Fibroblast of skin of back (primary cell): ENCODE results near the gene TRAF4.
"Not testable (repeated sequence)": the region's sequence is repeated elsewhere in the genome, so short reads cannot be mapped to it uniquely, and the experiment has no call there.

Experiments used
- DNase-seq: peaks from one replicate; pipeline ENCODE4 v3.0.0-alpha.2; 2013

TRAF4 gene

DNA sequence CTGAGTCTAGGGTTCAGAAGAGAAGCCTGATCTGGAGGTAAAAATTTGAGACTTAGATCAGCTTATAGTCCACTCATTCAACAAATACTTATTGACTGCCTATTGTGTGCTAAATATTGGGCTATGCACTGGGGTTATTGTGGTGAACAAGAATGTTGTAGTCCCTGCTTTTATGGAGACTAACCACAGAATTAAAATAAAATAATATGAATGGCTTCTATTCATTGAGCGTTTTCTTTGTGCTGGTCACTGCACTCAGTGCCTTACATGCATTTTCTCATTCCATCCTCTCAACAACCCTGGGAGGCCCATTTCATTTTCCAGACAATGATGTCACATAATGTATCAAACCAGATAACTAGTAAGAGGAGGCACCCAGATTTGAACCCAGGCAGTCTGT is 10.5 kb upstream of the TRAF4 start:
- no peak for DNase-seq

DNA sequence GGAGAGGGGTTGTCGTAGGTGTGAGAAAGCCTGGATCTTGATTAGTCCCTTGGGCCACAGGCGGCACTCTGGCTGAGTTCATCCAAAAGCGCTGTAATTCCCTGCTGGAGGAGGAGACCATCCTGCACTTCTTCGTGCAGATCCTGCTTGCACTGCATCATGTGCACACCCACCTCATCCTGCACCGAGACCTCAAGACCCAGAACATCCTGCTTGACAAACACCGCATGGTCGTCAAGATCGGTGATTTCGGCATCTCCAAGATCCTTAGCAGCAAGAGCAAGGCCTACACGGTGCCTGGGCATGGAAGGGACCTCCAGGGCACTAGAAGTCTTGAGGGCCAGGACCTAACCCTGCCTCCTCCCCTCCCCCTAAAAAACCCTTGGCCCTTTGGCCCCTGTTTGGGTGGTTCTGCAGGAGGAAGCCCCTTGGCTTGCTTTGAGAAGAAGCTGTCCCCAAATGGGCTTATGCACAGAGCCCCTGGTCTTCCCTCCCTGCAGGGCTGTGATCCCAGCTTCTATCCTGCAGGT is 9.0 kb upstream of the TRAF4 start:
- DNase-seq, result no peak

DNA sequence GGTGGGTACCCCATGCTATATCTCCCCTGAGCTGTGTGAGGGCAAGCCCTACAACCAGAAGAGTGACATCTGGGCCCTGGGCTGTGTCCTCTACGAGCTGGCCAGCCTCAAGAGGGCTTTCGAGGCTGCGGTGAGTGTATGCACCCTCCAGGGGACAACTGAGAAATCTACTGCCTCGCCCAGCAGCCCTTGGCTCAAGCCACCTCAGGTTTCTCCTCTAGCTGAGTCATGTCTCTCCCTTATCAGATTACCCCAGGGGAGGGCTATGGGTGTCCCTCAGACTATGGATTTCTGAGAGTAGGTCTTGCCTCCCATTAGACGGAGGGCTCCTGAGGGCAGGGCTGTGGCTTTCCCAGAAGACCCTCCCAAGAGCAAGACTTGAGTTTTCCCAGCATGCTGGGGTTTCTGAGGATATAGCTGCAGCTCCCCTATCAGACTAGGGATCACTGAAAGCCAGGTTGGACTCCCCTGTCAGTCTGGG is 8.5 kb upstream of the TRAF4 start:
- no peak for DNase-seq

DNA sequence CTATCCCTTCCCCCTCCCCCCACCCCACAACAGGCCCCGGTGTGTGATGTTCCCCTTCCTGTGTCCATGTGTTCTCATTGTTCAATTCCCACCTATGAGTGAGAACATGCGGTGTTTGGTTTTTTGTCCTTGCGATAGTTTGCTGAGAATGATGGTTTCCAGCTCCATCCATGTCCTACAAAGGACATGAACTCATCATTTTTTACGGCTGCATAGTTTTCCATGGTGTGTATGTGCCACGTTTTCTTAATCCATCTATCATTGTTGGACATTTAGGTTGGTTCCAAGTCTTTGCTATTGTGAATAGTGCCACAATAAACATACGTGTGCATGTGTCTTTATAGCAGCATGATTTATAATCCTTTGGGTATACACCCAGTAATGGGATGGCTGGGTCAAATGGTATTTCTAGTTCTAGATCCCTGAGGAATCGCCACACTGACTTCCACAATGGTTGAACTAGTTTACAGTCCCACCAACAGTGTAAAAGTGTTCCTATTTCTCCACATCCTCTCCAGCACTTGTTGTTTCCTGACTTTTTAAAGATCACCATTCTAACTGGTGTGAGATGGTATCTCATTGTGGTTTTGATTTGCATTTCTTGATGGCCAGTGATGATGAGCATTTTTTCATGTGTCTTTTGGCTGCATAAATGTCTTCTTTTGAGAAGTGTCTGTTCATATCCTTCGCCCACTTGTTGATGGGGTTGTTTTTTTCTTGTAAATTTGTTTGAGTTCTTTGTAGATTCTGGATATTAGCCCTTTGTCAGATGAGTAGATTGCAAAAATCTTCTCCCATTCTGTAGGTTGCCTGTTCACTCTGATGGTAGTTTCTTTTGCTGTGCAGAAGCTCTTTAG is 7.7 kb upstream of the TRAF4 start:
- not testable (repeated sequence) for DNase-seq

DNA sequence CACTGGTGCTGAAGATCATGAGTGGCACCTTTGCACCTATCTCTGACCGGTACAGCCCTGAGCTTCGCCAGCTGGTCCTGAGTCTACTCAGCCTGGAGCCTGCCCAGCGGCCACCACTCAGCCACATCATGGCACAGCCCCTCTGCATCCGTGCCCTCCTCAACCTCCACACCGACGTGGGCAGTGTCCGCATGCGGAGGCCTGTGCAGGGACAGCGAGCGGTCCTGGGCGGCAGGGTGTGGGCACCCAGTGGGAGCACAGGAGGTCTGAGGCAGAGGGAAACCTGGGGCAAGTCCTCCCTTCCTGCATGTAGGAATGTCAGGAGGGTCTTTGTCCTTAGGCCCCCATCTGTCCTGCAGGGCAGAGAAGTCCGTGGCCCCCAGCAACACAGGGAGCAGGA is 6.5 kb upstream of the TRAF4 start:
- DNase-seq, result no peak

DNA sequence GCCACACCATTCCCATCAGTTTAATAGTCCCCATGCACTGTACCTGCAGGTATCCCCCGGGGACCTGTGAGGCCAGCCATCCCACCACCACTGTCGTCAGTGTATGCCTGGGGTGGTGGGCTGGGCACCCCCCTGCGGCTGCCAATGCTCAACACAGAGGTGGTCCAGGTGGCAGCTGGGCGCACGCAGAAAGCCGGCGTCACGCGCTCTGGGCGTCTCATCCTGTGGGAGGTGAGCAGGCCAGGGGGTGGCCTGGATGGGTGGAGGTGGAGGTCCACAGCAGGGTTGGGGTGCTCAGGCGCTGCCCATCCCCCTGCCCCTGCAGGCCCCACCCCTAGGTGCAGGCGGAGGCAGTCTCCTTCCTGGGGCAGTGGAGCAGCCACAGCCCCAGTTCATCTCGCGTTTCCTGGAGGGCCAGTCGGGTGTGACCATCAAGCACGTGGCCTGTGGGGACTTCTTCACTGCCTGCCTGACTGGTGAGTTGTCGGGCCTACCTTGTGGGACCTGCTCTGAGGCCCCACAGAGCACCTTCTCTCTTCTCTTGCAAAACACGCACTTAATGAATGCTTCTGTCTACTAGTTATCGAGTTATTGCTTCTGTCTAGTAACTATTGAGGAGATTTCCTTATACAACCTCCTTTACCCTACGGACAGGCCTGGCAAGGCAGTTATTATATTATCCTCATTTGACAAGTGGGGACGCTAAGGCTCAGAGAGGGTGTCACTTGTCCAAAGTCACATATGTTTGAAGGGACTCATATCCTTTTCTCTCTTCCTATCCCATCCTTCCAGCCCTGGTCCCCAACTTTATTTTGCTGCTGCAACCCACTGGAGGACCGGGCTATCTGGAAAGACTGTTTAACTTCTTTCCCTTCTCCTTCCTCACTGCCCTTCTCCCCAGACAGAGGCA is 5.8 kb upstream of the TRAF4 start:
- DNase-seq, result no peak

DNA sequence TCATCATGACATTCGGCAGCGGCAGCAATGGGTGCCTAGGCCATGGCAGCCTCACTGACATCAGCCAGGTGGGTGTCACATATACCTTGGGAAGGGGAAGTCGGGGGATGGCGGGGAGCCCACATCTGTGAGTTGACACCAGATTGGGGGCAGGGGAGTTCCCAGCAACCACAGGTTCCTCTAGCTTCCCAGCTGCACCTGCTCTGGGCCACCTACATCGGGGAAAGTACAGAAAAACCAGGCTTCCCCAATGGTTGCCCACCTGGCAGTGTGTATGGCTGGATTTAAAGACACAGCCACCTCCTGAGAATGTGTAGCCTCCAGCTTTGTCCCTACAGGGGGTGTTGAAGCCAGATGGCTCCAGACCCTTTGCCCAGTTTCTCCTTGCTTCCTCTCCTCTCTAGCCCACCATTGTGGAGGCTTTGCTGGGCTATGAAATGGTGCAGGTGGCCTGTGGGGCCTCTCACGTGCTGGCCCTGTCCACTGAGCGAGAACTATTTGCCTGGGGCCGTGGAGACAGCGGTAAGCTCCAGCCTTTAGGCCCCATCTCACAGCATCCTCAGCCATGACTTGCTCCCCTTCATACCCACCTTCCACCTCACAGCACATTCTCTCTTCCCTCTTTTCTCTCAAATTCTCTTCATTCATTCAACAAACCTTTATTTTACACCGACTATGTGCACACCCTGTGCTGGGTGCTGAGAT is 5.0 kb upstream of the TRAF4 start:
- no peak for DNase-seq

DNA sequence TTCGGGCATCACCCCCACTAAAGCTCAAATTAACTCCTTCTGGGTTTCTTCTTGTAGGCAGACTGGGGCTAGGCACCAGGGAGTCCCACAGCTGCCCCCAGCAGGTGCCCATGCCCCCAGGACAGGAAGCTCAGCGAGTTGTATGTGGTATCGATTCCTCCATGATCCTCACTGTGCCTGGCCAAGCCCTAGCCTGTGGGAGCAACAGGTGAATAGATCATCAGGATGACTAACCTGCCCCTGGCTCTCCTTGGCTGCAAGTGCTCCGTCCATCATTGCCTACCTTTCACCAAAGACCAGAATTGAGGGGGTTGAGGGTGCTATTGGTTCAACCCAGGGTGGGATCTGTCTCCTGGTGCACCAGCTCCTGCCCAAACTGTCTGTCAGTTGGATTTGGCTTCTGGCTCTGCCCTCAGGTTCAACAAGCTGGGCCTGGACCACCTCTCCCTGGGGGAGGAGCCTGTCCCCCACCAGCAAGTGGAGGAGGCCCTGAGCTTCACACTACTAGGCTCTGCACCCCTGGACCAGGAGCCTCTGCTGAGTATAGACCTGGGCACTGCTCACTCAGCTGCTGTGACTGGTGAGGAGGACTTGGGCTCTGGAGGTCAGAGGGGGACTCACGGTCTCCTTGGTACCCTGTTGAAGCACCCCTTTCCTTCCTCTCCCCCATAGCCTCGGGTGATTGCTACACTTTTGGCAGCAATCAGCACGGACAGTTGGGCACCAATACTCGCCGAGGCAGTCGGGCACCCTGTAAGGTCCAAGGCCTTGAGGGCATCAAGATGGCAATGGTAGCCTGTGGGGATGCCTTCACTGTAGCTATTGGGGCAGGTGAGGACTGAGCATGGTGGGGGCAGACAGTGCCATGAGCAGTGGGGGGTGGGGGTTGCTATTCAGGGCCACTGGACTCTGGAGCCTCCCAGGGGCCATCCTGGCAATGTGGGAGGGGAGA is 3.1 kb upstream of the TRAF4 start:
- DNase-seq, result no peak

DNA sequence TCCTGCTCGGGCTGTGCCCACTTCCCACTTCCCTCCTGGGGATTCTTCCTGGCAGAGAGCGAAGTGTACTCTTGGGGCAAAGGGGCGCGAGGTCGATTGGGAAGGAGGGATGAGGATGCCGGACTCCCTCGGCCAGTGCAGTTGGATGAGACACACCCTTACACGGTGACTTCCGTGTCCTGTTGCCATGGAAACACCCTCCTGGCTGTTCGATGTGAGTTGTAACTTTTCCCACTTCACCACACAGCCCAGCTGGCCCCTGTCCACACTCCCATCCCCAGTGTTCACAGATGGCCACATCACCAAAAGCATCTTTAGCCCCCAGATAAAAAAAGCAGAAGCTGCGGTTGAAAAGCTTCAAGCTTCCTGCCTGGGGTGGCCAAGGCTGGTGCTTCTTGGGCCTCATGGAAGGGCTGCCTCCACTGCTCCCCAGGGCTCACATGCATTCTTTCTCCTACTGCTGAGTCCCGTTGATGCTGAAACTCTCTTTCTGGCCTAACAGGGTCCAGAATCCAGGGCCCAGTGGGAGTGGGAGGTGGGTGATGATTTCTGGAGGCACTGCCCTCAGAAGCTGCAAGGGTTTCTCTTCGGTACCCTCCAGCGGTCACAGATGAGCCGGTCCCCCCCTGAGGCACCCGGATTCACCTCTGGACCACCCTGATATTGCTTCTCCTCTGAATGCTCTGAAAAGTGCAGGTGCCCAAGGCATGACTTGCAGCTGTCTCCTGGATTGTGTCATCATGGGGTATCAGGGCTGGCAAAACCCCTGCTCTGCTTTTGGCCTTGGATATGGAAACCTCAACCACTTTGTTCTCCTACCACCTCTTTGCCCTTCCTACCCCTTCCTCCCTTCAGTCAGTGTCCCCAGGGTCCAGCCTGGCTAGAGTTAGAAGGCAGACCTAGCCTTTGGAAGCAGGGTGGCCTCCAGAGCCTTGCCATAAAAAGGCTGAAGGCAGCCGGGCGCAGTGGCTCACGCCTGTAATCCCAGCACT is 2.2 kb upstream of the TRAF4 start:
- no peak for DNase-seq

DNA sequence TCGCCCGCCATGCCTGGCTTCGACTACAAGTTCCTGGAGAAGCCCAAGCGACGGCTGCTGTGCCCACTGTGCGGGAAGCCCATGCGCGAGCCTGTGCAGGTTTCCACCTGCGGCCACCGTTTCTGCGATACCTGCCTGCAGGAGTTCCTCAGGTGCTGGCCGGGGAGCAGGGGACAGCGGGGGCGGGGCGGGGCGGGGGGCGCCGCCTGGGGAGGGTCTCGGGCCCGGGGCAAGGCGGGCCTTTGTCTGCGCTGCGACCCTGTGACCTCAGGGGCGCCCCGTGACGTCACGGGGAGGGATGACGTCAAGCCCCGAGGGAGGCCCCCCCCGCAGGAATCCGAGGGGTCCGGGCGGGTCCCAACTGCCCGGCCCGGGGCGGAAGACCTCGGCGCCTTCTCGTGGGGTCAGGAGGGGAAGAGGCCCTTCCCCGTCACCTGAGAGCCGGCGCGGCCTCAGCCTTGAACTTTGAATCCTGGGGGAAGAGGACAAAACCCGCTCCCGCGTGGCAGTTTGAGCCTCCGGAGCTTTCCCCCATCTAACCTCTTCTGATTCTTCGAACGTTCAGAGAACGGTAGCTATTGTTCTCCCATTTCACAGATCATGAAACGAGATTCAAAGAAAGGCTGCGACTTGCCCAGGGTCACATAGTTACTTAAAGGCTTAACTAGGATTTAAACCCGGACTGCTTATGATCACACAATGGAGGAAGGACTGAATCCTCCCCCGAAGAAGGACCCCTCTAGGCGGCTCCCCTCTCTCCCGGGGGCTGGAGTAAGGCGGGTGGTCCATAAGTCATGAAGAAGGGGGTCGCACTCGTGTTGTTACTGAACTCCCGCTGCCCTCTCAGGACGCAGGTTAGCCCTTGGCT is 527 bp downstream of the TRAF4 start:
- DNase-seq, result peak; percentile 66

DNA sequence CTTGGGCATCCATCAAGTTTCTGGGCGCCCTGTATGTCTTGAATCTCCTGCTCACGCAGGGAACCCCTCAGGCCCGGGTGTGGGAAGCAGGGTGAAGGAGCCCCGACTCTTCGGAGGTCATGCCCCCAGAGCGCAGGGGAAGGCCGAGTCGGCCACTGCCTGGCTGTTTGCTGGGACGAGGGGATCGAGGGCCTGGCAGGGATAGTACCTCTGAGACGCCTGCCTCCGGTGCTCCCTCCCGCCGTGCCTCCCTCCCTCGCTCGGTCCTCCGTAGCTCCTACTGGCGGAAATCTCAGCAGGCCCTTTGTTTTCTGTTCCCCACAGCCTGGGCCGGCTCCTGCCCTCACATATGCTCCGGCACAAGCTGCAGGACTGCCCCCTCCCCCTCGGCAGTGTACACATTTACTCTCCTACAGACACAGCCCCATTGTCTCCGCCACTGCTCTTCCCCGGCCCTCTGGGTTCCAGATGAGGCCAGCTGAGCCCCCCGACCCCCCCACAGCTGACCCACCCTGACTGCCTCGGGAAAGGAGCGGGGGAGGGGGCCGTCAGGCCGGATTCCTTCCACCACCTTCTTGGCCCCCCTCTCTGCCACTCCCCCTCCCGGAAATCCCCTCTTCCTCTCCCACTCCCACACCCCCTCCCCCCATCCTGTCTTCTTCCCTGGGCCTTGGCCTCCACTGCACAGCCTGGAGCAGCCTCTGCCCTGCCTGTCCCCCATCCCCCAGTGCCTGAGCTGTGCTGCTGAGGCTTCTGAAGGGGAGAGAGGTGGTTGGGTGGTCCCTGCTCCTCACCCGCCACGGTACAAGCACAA is 1.4 kb downstream of the TRAF4 start:
- peak; percentile 55 for DNase-seq

DNA sequence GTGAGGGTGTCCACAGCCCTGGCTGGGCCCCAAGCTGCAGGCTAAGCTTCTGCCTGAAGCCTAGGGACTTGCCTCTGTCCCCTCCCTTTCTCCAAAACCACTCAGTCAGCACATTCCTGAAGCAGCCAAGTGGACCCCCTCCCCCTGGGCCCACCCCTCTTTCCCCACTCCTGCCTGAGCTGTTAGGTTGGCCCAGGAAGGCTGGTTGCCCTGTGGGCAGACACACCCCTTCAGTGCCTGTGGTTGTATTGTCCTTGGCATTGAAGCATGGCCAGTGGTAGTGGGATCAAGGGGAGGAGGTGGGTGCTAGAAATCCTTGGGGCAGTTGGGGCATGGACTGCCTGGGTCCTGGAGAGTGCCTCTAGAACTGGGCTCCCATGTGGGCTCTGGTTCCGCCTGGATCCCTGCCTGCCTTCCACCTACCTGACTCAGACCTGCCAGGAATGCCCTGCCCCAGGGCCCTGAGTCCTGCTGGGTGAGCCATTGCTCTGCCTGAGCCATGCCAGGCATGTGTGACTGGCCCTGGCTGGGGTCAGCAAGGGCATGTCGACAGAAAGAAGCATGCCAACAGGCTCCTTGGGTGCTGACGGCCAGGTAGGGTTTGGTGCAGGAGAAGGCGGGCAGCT is 2.1 kb downstream of the TRAF4 start:
- DNase-seq, result no peak

DNA sequence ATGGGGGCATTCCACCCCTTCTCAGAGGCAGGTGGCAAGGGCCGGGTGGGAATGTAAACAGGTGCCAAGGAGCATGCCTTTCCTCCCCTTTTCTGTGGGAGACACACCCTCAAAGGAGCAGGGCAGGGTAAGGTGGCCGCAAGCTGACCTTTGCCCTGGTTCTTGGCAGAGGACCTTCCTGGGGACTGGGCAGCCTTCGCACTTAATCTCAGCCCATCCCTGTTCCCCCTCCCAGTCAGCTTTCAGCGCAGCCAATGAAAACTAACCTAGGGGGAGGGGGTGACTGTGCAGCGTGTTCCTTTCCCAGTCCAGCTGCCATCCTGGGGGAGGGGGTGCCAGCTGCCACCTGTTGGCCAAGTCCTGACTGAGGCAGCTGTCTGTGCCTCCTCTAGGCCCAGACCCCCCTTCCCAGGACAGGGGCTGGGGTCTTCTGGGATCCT is 2.8 kb downstream of the TRAF4 start:
- no peak for DNase-seq

DNA sequence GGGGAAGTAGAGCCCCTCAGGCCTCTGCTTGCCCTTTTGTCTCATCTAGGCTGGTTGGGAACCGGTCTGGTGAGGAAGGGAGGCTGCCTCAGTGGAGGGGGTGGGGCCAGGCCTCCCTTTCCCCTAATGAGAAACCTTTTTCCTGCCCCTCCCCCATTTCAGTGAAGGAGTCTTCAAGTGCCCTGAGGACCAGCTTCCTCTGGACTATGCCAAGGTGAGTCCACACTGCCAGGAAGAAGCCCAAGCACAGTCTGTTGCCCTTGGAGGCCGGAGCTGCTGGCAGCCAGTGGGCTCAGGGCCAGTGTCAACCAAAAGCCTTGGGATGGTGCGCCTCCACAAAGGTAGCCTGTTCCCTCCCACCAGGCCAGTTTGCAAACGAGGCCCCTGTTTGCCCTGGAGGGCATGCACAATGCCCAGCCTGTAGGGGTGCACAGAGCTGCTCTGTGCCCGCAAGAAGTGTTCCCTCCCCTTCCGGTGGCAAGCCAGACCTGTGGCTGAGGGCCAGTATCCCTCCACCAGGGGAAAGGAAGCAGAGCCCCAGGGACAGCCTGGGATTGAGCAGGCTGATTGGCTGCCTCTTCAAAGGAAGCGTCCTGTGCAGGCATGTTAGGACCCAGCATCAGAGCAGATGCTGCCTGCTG is 3.4 kb downstream of the TRAF4 start:
- no peak for DNase-seq

DNA sequence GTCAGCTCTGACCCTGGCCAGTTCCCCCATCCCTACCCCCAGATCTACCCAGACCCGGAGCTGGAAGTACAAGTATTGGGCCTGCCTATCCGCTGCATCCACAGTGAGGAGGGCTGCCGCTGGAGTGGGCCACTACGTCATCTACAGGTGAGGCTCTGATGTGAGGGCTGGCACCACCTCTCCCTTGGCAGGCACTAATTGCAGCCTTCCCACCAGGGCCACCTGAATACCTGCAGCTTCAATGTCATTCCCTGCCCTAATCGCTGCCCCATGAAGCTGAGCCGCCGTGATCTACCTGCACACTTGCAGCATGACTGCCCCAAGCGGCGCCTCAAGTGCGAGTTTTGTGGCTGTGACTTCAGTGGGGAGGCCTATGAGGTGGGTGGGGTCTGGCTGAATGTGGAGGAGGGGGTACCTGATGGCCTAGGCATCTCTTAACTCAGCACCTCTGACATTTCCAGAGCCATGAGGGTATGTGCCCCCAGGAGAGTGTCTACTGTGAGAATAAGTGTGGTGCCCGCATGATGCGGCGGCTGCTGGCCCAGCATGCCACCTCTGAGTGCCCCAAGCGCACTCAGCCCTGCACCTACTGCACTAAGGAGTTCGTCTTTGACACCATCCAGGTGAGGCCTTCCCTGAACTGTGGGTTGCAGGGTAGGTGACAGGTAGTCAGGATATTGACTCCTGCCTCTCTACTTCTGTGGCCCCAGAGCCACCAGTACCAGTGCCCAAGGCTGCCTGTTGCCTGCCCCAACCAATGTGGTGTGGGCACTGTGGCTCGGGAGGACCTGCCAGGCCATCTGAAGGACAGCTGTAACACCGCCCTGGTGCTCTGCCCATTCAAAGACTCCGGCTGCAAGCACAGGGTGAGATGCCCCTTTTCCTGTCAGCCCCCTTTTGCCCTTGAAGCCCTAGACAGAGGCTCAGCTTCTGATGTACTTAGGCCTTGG is 4.3 kb downstream of the TRAF4 start:
- DNase-seq, result no peak
